EL (cell line): Measurements from ENCODE around the gene SPAG17.

ENCODE experiments used
- DNase-seq: peaks from one replicate; pipeline ENCODE4 v3.0.0-alpha.2; 2016

SPAG17 gene

GRCh38 chr1:118185084-118185832 lies at the start of gene SPAG17:
SPAG17 (minus strand) TSS chr1:118185228; CDS start chr1:118185157, 71 bp downstream.
- DNase-seq, result peak; percentile 63

GRCh38 chr1:118225471-118225870 lies 40.4 kb upstream of the SPAG17 start:
- DNase-seq, result no peak

GRCh38 chr1:118223426-118223825 lies 38.4 kb upstream of the SPAG17 start:
- DNase-seq, result peak; percentile 18

GRCh38 chr1:118219438-118219837 lies 34.4 kb upstream of the SPAG17 start:
- DNase-seq, result no peak

GRCh38 chr1:118217141-118217838 lies 32.3 kb upstream of the SPAG17 start:
- DNase-seq, result no peak

- DNase-seq, result no peak
Measured at GRCh38 chr1:118214866-118215265, 29.8 kb upstream of the SPAG17 start.

GRCh38 chr1:118210723-118211110 lies 25.7 kb upstream of the SPAG17 start:
- no peak for DNase-seq

- no peak for DNase-seq
Measured at GRCh38 chr1:118210051-118210722, 25.2 kb upstream of the SPAG17 start.

- DNase-seq, result no peak
Measured at GRCh38 chr1:118209648-118210047, 24.6 kb upstream of the SPAG17 start.

- DNase-seq, result no peak
Measured at GRCh38 chr1:118206966-118207365, 21.9 kb upstream of the SPAG17 start.

GRCh38 chr1:118204648-118205047 lies 19.6 kb upstream of the SPAG17 start:
- no peak for DNase-seq

- DNase-seq, result peak; percentile 17
Measured at GRCh38 chr1:118204105-118204504, 19.1 kb upstream of the SPAG17 start.

GRCh38 chr1:118202076-118202608 lies 17.1 kb upstream of the SPAG17 start:
- no peak for DNase-seq

- no peak for DNase-seq
Measured at GRCh38 chr1:118201524-118201923, 16.5 kb upstream of the SPAG17 start.

GRCh38 chr1:118200836-118201235 lies 15.8 kb upstream of the SPAG17 start:
- DNase-seq, result no peak

- no peak for DNase-seq
Measured at GRCh38 chr1:118190561-118190960, 5.5 kb upstream of the SPAG17 start.

- DNase-seq, result no peak
Measured at GRCh38 chr1:118189564-118189963, 4.5 kb upstream of the SPAG17 start.

- DNase-seq, result no peak
Measured at GRCh38 chr1:118188411-118188810, 3.4 kb upstream of the SPAG17 start.

- DNase-seq, result no peak
Measured at GRCh38 chr1:118186026-118186425, 998 bp upstream of the SPAG17 start.

- no peak for DNase-seq
Measured at GRCh38 chr1:118184739-118185083, 317 bp downstream of the SPAG17 start.

GRCh38 chr1:118183586-118183985 lies 1.4 kb downstream of the SPAG17 start:
- DNase-seq, result no peak

- DNase-seq, result no peak
Measured at GRCh38 chr1:118177998-118178397, 7.0 kb downstream of the SPAG17 start.

GRCh38 chr1:118169016-118169415 lies 16.0 kb downstream of the SPAG17 start:
- no peak for DNase-seq

GRCh38 chr1:118160806-118161205 lies 24.2 kb downstream of the SPAG17 start:
- no peak for DNase-seq
